ENCODE data around the gene FCAMR.

The FCAMR gene

GRCh38 chr1:207003210-207003609 is 33.0 kb upstream of the FCAMR start:
- no peak overlapping the region for H3K27ac ChIP-seq
- in situ Hi-C loops (cut with HindIII; ENCODE audit: low pct_ligation_motif_present, low sequenced_read_pairs), result no loop called here
- TF ChIP-seq CTCF (IDR thresholded peaks at IDR 0.05; ENCODE audit: low read depth, low read length, missing control alignments), result no peak
- peaks cover 2% of the 10 kb centered on the region for H3K27me3 ChIP-seq (replicated peaks)
- DNase-seq, result no peak
- H3K36me3 ChIP-seq (replicated peaks), result no peaks in the 10 kb centered on the region
- no peak overlapping the region for H3K4me3 ChIP-seq (ENCODE audit: low read depth, low read length)

- H3K27me3 ChIP-seq (replicated peaks), result peaks cover 4% of the 10 kb centered on the region
- DNase-seq, result no peak
- H3K36me3 ChIP-seq (replicated peaks), result no peaks in the 10 kb centered on the region
- TF ChIP-seq CTCF (IDR thresholded peaks at IDR 0.05; ENCODE audit: low read depth, low read length, missing control alignments), result no peak
- H3K27ac ChIP-seq, result no peak overlapping the region
- in situ Hi-C loops (cut with HindIII; ENCODE audit: low pct_ligation_motif_present, low sequenced_read_pairs), result no loop called here
- H3K4me3 ChIP-seq (ENCODE audit: low read depth, low read length), result no peak overlapping the region
These were observed 32.5 kb upstream of the FCAMR start for GRCh38 chr1:207002724-207003146.

- Histone ChIP-seq H3K27me3 (replicated peaks) (peaks cover 4% of the 10 kb centered on the region), H3K36me3 (replicated peaks) (no peaks in the 10 kb centered on the region), H3K27ac (no peak overlapping the region), H3K4me3 (ENCODE audit: low read depth, low read length) (no peak overlapping the region)
- DNase-seq, result no peak
- in situ Hi-C loops (cut with HindIII; ENCODE audit: low pct_ligation_motif_present, low sequenced_read_pairs), result no loop called here
- no peak for TF ChIP-seq CTCF (IDR thresholded peaks at IDR 0.05; ENCODE audit: low read depth, low read length, missing control alignments)
These were observed 31.4 kb upstream of the FCAMR start for GRCh38 chr1:207001492-207002245.

- no peak for DNase-seq
- H3K27ac ChIP-seq, result no peak overlapping the region
- peaks cover 4% of the 10 kb centered on the region for H3K27me3 ChIP-seq (replicated peaks)
- in situ Hi-C loops (cut with HindIII; ENCODE audit: low pct_ligation_motif_present, low sequenced_read_pairs), result no loop called here
- H3K4me3 ChIP-seq (ENCODE audit: low read depth, low read length), result no peak overlapping the region
- no peaks in the 10 kb centered on the region for H3K36me3 ChIP-seq (replicated peaks)
- no peak for TF ChIP-seq CTCF (IDR thresholded peaks at IDR 0.05; ENCODE audit: low read depth, low read length, missing control alignments)
These were observed 30.5 kb upstream of the FCAMR start for GRCh38 chr1:207000651-207001291.

GRCh38 chr1:206998816-206999215 is 28.6 kb upstream of the FCAMR start:
- in situ Hi-C loops (cut with HindIII; ENCODE audit: low pct_ligation_motif_present, low sequenced_read_pairs), result no loop called here

More at GRCh38 chr1:206998816-206999215, 28.6 kb upstream of the FCAMR start:
- no peaks in the 10 kb centered on the region for H3K36me3 ChIP-seq (replicated peaks)
- TF ChIP-seq CTCF (IDR thresholded peaks at IDR 0.05; ENCODE audit: low read depth, low read length, missing control alignments), result no peak
- peaks cover 5% of the 10 kb centered on the region for H3K27me3 ChIP-seq (replicated peaks)
- H3K27ac ChIP-seq, result no peak overlapping the region
- no peak overlapping the region for H3K4me3 ChIP-seq (ENCODE audit: low read depth, low read length)
- no peak for DNase-seq
